Measurements from ENCODE around the gene SPDYE4. TPM values are rescaled to one million over a fixed set of nuclear protein-coding genes. Genes with fewer than 3 reads are reported as not detected.
"Not testable (repeated sequence)": the region's sequence is repeated elsewhere in the genome, so short reads cannot be mapped to it uniquely, and the experiment has no call there.

Gene SPDYE4
- total RNA-seq (not detected), polyA plus RNA-seq (not detected)
- long read RNA-seq, donor 1: 0 reads
- long read RNA-seq, donor 2: 0 reads
- long read RNA-seq, donor 3: 0 reads
- long read RNA-seq, donor 4: 0 reads
- long read RNA-seq, donor 5: 0 reads
- long read RNA-seq, donor 6: 0 reads
- long read RNA-seq, donor 7: 0 reads
- long read RNA-seq, donor 8: 0 reads
- long read RNA-seq, donor 9: 0 reads
- long read RNA-seq, donor 10: 0 reads

GRCh38 chr17:8758137-8758596 is at the start of gene SPDYE4:
SPDYE4 (minus strand) TSS chr17:8758546; CDS start chr17:8758382, 164 bp downstream.
- H3K9me3 ChIP-seq: no peaks in the 10 kb centered on the region
- no peak within 1 kb of the TSS for H3K4me3 ChIP-seq
- H3K36me3 ChIP-seq: no peaks in the 10 kb centered on the region
- no peak for DNase-seq
- TF ChIP-seq EP300 (IDR thresholded peaks at IDR 0.05) (no peak), POLR2AphosphoS5 (IDR thresholded peaks at IDR 0.05) (no peak), POLR2A (IDR thresholded peaks at IDR 0.05) (no peak), CTCF (IDR thresholded peaks at IDR 0.05) (no peak)
- intact Hi-C loops (cut with DNase I; ENCODE audit: low total_unique reads): no loop called here
- H3K4me1 ChIP-seq: no peaks in the 10 kb centered on the region
- WGBS, 5 donors: 86 to 93% (median 91%) methylated on average over 15 of the region's 15 CpGs
- no peak within 1 kb of the TSS for H3K27ac ChIP-seq
- H3K27me3 ChIP-seq: peaks cover 0 to 23% (median 0%) of the 10 kb centered on the region in 3 donors

- Histone ChIP-seq H3K27ac (peak overlapping the region in 1 of 5 donors; percentile 31), H3K4me1 (peaks cover 0 to 8% (median 2%) of the 10 kb centered on the region in 4 donors), H3K36me3 (no peaks in the 10 kb centered on the region), H3K9me3 (peaks cover 0 to 38% (median 11%) of the 10 kb centered on the region in 4 donors), H3K4me3 (no peak overlapping the region), H3K27me3 (peaks cover 0 to 10% (median 0%) of the 10 kb centered on the region in 3 donors)
- DNase-seq: peak in 1 of 2 donors; percentile 40
- WGBS, 5 donors: 75 to 83% (median 78%) methylated on average over 4 of the region's 4 CpGs
- TF ChIP-seq POLR2AphosphoS5 (IDR thresholded peaks at IDR 0.05): no peak
- intact Hi-C loops (cut with DNase I; ENCODE audit: low total_unique reads): no loop called here
These were observed 48.7 kb upstream of the SPDYE4 start for GRCh38 chr17:8806926-8807550.

- H3K27ac ChIP-seq: peak overlapping the region in 1 of 5 donors; percentile 31
- no peaks in the 10 kb centered on the region for H3K36me3 ChIP-seq
- DNase-seq: no peak
- H3K27me3 ChIP-seq: peaks cover 0 to 10% (median 0%) of the 10 kb centered on the region in 3 donors
- peaks cover 0 to 8% (median 2%) of the 10 kb centered on the region in 4 donors for H3K4me1 ChIP-seq
- peaks cover 0 to 32% (median 8%) of the 10 kb centered on the region in 4 donors for H3K9me3 ChIP-seq
- intact Hi-C loops (cut with DNase I; ENCODE audit: low total_unique reads): no loop called here
- H3K4me3 ChIP-seq: no peak overlapping the region
- 58 to 69% (median 68%) methylated on average over 3 of the region's 3 CpGs for WGBS, 5 donors
- no peak for TF ChIP-seq EP300 (IDR thresholded peaks at IDR 0.05)
These were observed 48.0 kb upstream of the SPDYE4 start for GRCh38 chr17:8806253-8806925.

GRCh38 chr17:8805396-8805795 is 47.0 kb upstream of the SPDYE4 start:
- H3K36me3 ChIP-seq; H3K27me3 ChIP-seq; H3K4me3 ChIP-seq; H3K27ac ChIP-seq; intact Hi-C loops (cut with DNase I; ENCODE audit: low total_unique reads); H3K4me1 ChIP-seq; DNase-seq: not testable (repeated sequence)
- peaks cover 0 to 22% (median 3%) of the 10 kb centered on the region in 4 donors for H3K9me3 ChIP-seq
- WGBS, 5 donors: 91 to 94% (median 93%) methylated on average over 9 to 10 of the region's 10 CpGs

- Histone ChIP-seq H3K36me3 (no peaks in the 10 kb centered on the region), H3K4me3 (no peak overlapping the region), H3K9me3 (peaks cover 0 to 8% (median 0%) of the 10 kb centered on the region in 4 donors), H3K27me3 (peaks cover 0 to 14% (median 6%) of the 10 kb centered on the region in 3 donors), H3K4me1 (peaks cover 0 to 11% (median 8%) of the 10 kb centered on the region in 4 donors), H3K27ac (no peak overlapping the region)
- DNase-seq: peak in 1 of 2 donors; percentile 83
- TF ChIP-seq EP300 (IDR thresholded peaks at IDR 0.05): no peak
- no peak for TF ChIP-seq CTCF (IDR thresholded peaks at IDR 0.05)
- TF ChIP-seq POLR2A (IDR thresholded peaks at IDR 0.05): no peak
- no peak for TF ChIP-seq POLR2AphosphoS5 (IDR thresholded peaks at IDR 0.05)
- intact Hi-C loops (cut with DNase I; ENCODE audit: low total_unique reads): no loop called here
- 65 to 77% (median 71%) methylated on average over 19 of the region's 19 CpGs for WGBS, 5 donors
These were observed 45.4 kb upstream of the SPDYE4 start for GRCh38 chr17:8803531-8804420.
